ENCODE results near the gene AP5M1.

AP5M1 gene

DNA sequence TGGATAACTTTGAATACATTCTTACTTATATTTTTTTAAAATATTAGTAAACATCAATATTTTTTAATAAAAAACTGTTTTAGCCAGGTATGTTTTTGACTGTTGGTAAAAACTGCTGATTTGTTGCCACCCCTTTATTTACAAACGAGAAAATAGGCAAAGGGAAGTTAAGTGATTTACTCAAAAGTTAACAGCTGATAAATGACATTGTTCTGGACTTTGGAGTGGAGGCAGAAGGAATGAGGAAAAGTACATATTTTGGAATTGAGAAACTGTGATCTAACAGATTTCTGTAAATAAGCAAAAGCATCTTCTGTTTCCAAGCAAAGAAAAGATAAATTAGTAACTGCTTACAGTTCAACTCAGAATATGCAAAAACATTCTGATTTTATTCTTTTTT, 4.5 kb downstream of the AP5M1 start:
- peaks cover 7 to 47% of the 10 kb centered on the region in 2 experiments for H3K36me3 ChIP-seq (ENCODE audit: control insufficient read depth in 1 of 2, insufficient read depth in 2 of 2, low read depth in 1 of 2, low read length in 2 of 2)
- H3K4me1 ChIP-seq (ENCODE audit: control insufficient read depth, insufficient read depth, low read depth, low read length): no peaks in the 10 kb centered on the region

DNA sequence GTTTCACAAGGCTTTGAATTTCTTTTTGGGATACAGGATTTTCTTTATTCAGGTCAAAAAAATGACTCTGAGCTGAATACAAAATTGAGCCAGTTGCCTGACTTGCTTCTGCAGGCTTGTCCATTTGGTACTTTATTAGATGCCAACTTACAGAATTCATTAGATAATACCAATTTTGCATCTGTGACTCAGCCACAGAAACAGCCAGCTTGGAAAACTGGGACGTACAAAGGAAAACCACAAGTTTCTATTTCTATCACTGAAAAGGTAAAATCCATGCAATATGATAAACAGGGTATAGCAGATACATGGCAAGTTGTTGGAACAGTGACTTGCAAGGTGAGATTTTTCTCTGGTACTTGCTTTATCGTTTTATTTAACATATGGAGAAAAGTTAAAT, 5.8 kb downstream of the AP5M1 start:
- 83% methylated on average over 1 of the region's 2 CpGs for WGBS
- no peaks in the 10 kb centered on the region for H3K27me3 ChIP-seq (ENCODE audit: control insufficient read depth in 1 of 2, insufficient read depth in 1 of 2, low read length in 2 of 2)
- H3K9ac ChIP-seq (ENCODE audit: low read length): no peak overlapping the region
- H2BK15ac ChIP-seq (ENCODE audit: low read depth, poor library complexity, severe bottlenecking): no peak overlapping the region
- no peaks in the 10 kb centered on the region for H3K4me1 ChIP-seq (ENCODE audit: control insufficient read depth, insufficient read depth, low read depth, low read length)
- no peak overlapping the region for H3K23ac ChIP-seq (ENCODE audit: low read length in 2 of 2)
- no peak overlapping the region for H3K27ac ChIP-seq (ENCODE audit: low read length, poor library complexity, severe bottlenecking)
- no peak overlapping the region for H2AK5ac ChIP-seq (ENCODE audit: low read length, severe bottlenecking)
- H3K9me3 ChIP-seq (ENCODE audit: control insufficient read depth, low read length): peaks cover 5% of the 10 kb centered on the region
- H2AFZ ChIP-seq (ENCODE audit: low read depth, low read length): no peak overlapping the region
- DNase-seq: no peak
- no peak overlapping the region for H4K8ac ChIP-seq (ENCODE audit: low read length)
- no peak overlapping the region for H3K18ac ChIP-seq (ENCODE audit: low read depth in 1 of 2, low read length in 2 of 2)
- no peak overlapping the region for H2BK120ac ChIP-seq (ENCODE audit: low read depth, low read length)
- peaks cover 7 to 56% of the 10 kb centered on the region in 2 experiments for H3K36me3 ChIP-seq (ENCODE audit: control insufficient read depth in 1 of 2, insufficient read depth in 2 of 2, low read depth in 1 of 2, low read length in 2 of 2)
- no peak overlapping the region for H2BK12ac ChIP-seq (ENCODE audit: low read length in 2 of 2)
- peaks cover 16% of the 10 kb centered on the region for H3K79me1 ChIP-seq (replicated peaks; ENCODE audit: low read length, poor library complexity, severe bottlenecking)
- H3K14ac ChIP-seq (ENCODE audit: low read length in 2 of 2): peak overlapping the region in 1 of 2 experiments; percentile 15
- no peak overlapping the region for H4K91ac ChIP-seq (ENCODE audit: low read length)
- H3K4me3 ChIP-seq (ENCODE audit: insufficient read depth in 1 of 2, low read depth in 1 of 2, low read length in 2 of 2): no peak overlapping the region
- H2BK5ac ChIP-seq (ENCODE audit: low read depth, low read length, poor library complexity, severe bottlenecking): no peak overlapping the region
- H3K4me2 ChIP-seq (ENCODE audit: low read length, poor library complexity, severe bottlenecking): no peak overlapping the region
- H3K4ac ChIP-seq (ENCODE audit: low read depth in 1 of 2, low read length in 2 of 2): no peak overlapping the region

More for the DNA sequence above, 4.5 kb downstream of the AP5M1 start:
- H3K18ac ChIP-seq (ENCODE audit: low read depth in 1 of 2, low read length in 2 of 2): no peak overlapping the region
- 100% methylated on average over 1 of the region's 1 CpG for WGBS
- no peak overlapping the region for H3K27ac ChIP-seq (ENCODE audit: low read length, poor library complexity, severe bottlenecking)
- no peak overlapping the region for H3K4me2 ChIP-seq (ENCODE audit: low read length, poor library complexity, severe bottlenecking)
- H4K91ac ChIP-seq (ENCODE audit: low read length): no peak overlapping the region
- no peak overlapping the region for H3K4ac ChIP-seq (ENCODE audit: low read depth in 1 of 2, low read length in 2 of 2)
- no peak overlapping the region for H2BK15ac ChIP-seq (ENCODE audit: low read depth, poor library complexity, severe bottlenecking)
- DNase-seq: no peak
- H3K14ac ChIP-seq (ENCODE audit: low read length in 2 of 2): no peak overlapping the region
- H3K27me3 ChIP-seq (ENCODE audit: control insufficient read depth in 1 of 2, insufficient read depth in 1 of 2, low read length in 2 of 2): no peaks in the 10 kb centered on the region
- H3K4me3 ChIP-seq (ENCODE audit: insufficient read depth in 1 of 2, low read depth in 1 of 2, low read length in 2 of 2): no peak overlapping the region
- no peak overlapping the region for H2BK5ac ChIP-seq (ENCODE audit: low read depth, low read length, poor library complexity, severe bottlenecking)
- H2BK12ac ChIP-seq (ENCODE audit: low read length in 2 of 2): no peak overlapping the region
- H2BK120ac ChIP-seq (ENCODE audit: low read depth, low read length): no peak overlapping the region
- no peak overlapping the region for H3K9ac ChIP-seq (ENCODE audit: low read length)
- peaks cover 14% of the 10 kb centered on the region for H3K79me1 ChIP-seq (replicated peaks; ENCODE audit: low read length, poor library complexity, severe bottlenecking)
- H2AFZ ChIP-seq (ENCODE audit: low read depth, low read length): no peak overlapping the region
- no peak overlapping the region for H3K23ac ChIP-seq (ENCODE audit: low read length in 2 of 2)
- no peak overlapping the region for H2AK5ac ChIP-seq (ENCODE audit: low read length, severe bottlenecking)
- H4K8ac ChIP-seq (ENCODE audit: low read length): no peak overlapping the region
- H3K9me3 ChIP-seq (ENCODE audit: control insufficient read depth, low read length): peaks cover 5% of the 10 kb centered on the region

DNA sequence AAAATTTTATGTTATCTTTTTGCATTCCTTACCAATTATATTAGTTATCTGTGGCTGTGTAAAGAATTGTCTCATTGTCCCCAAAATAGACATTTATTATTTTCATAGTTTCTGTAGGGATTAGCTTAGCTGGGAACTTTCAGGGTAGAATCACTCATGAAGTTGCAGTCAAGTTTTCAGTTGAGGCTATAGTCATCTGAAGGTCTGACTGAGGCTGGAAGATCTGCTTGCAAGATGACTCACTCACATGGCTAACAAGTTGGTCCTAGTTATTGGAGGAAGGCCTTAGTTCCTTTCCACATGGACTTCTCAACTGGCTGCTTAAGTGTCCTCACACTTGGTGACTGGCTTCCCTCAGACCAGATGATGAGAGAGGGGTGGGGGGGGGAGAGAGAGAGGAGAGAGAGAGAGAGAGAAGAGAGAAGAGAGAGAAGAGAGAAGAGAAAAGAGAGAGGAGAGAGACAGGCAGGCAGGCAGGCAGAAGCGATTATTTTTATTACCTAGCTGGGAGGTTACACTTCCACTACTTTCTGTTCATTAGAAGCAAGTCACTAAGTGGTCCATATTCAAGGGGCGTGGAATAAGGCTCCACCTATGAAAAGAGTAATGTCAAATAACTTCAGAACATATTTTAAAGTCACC, 6.4 kb downstream of the AP5M1 start:
- Histone ChIP-seq H3K14ac (ENCODE audit: low read length in 2 of 2) (no peak overlapping the region), H3K9ac (ENCODE audit: low read length) (no peak overlapping the region), H2BK12ac (ENCODE audit: low read length in 2 of 2) (no peak overlapping the region), H3K18ac (ENCODE audit: low read depth in 1 of 2, low read length in 2 of 2) (no peak overlapping the region), H3K27ac (ENCODE audit: low read length, poor library complexity, severe bottlenecking) (no peak overlapping the region), H3K4me1 (ENCODE audit: control insufficient read depth, insufficient read depth, low read depth, low read length) (no peaks in the 10 kb centered on the region), H2BK120ac (ENCODE audit: low read depth, low read length) (no peak overlapping the region), H3K9me3 (ENCODE audit: control insufficient read depth, low read length) (peaks cover 5% of the 10 kb centered on the region), H2BK5ac (ENCODE audit: low read depth, low read length, poor library complexity, severe bottlenecking) (no peak overlapping the region), H3K4me2 (ENCODE audit: low read length, poor library complexity, severe bottlenecking) (no peak overlapping the region), H3K36me3 (ENCODE audit: control insufficient read depth in 1 of 2, insufficient read depth in 2 of 2, low read depth in 1 of 2, low read length in 2 of 2) (peaks cover 7 to 58% of the 10 kb centered on the region in 2 experiments), H2AFZ (ENCODE audit: low read depth, low read length) (no peak overlapping the region), H3K4me3 (ENCODE audit: insufficient read depth in 1 of 2, low read depth in 1 of 2, low read length in 2 of 2) (no peak overlapping the region), H2AK5ac (ENCODE audit: low read length, severe bottlenecking) (no peak overlapping the region), H4K8ac (ENCODE audit: low read length) (no peak overlapping the region), H3K27me3 (ENCODE audit: control insufficient read depth in 1 of 2, insufficient read depth in 1 of 2, low read length in 2 of 2) (no peaks in the 10 kb centered on the region), H4K91ac (ENCODE audit: low read length) (no peak overlapping the region), H3K4ac (ENCODE audit: low read depth in 1 of 2, low read length in 2 of 2) (no peak overlapping the region), H2BK15ac (ENCODE audit: low read depth, poor library complexity, severe bottlenecking) (no peak overlapping the region), H3K79me1 (replicated peaks; ENCODE audit: low read length, poor library complexity, severe bottlenecking) (peaks cover 18% of the 10 kb centered on the region), H3K23ac (ENCODE audit: low read length in 2 of 2) (no peak overlapping the region)
- DNase-seq: no peak
- no CpG with 5 or more reads among the region's 2 CpGs for WGBS

DNA sequence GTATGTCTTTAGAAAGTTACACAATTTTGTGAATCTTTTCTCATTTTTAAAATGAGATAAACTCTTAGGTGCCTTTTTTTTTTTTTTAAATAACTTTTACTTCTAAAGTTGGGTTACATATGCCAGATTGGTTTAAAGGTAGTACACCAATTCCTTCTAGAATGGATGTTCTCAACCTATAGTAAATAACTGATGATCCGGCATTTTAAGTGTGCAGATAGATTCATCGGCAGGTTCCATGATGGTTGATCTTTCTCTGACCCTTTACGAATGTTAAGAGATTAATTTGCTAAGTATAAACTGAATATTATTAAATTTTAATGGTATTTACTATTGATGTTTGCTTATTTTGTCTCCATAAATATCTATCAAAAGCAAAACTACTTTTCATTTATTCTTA, 8.3 kb downstream of the AP5M1 start:
- Histone ChIP-seq H3K9me3 (ENCODE audit: control insufficient read depth, low read length) (peaks cover 5% of the 10 kb centered on the region), H2BK120ac (ENCODE audit: low read depth, low read length) (no peak overlapping the region), H3K4me1 (ENCODE audit: control insufficient read depth, insufficient read depth, low read depth, low read length) (no peaks in the 10 kb centered on the region), H3K79me1 (replicated peaks; ENCODE audit: low read length, poor library complexity, severe bottlenecking) (peaks cover 19% of the 10 kb centered on the region), H3K27me3 (ENCODE audit: control insufficient read depth in 1 of 2, insufficient read depth in 1 of 2, low read length in 2 of 2) (no peaks in the 10 kb centered on the region), H2AFZ (ENCODE audit: low read depth, low read length) (no peak overlapping the region), H2AK5ac (ENCODE audit: low read length, severe bottlenecking) (no peak overlapping the region), H2BK15ac (ENCODE audit: low read depth, poor library complexity, severe bottlenecking) (no peak overlapping the region), H2BK12ac (ENCODE audit: low read length in 2 of 2) (no peak overlapping the region), H3K27ac (ENCODE audit: low read length, poor library complexity, severe bottlenecking) (no peak overlapping the region), H2BK5ac (ENCODE audit: low read depth, low read length, poor library complexity, severe bottlenecking) (no peak overlapping the region), H3K4ac (ENCODE audit: low read depth in 1 of 2, low read length in 2 of 2) (no peak overlapping the region), H3K4me3 (ENCODE audit: insufficient read depth in 1 of 2, low read depth in 1 of 2, low read length in 2 of 2) (no peak overlapping the region), H3K4me2 (ENCODE audit: low read length, poor library complexity, severe bottlenecking) (no peak overlapping the region), H3K36me3 (ENCODE audit: control insufficient read depth in 1 of 2, insufficient read depth in 2 of 2, low read depth in 1 of 2, low read length in 2 of 2) (peaks cover 10 to 73% of the 10 kb centered on the region in 2 experiments), H3K9ac (ENCODE audit: low read length) (no peak overlapping the region), H3K14ac (ENCODE audit: low read length in 2 of 2) (no peak overlapping the region), H3K18ac (ENCODE audit: low read depth in 1 of 2, low read length in 2 of 2) (no peak overlapping the region), H4K8ac (ENCODE audit: low read length) (no peak overlapping the region), H4K91ac (ENCODE audit: low read length) (no peak overlapping the region), H3K23ac (ENCODE audit: low read length in 2 of 2) (no peak overlapping the region)
- DNase-seq: no peak
- 93% methylated on average over 3 of the region's 3 CpGs for WGBS

Measured in mesenchymal stem cell (in vitro differentiated cells and primary cell).